GM10266 (cell line): ENCODE measurements around the gene GMEB2.

Experiments
- DNase-seq: peaks from one replicate; pipeline ENCODE4 v3.0.0; 2012; ENCODE audit errors: extremely low spot score
- CTCF ChIP-seq: IDR thresholded peaks from 2 replicates; pipeline ENCODE4 v1.5.1; 2012; ENCODE audit warnings: mild to moderate bottlenecking, low read depth; ENCODE audit not compliant: control insufficient read depth, insufficient read depth; ENCODE audit errors: missing control alignments

GMEB2 gene

GRCh38 chr20:63568986-63569949 is 57.6 kb downstream of the GMEB2 start:
- no peak for DNase-seq
- TF ChIP-seq CTCF, result no peak

- no peak for TF ChIP-seq CTCF
- DNase-seq, result no peak
Observed at GRCh38 chr20:63568170-63568981, 58.5 kb downstream of the GMEB2 start.

GRCh38 chr20:63567386-63568169 is 59.3 kb downstream of the GMEB2 start:
- no peak for TF ChIP-seq CTCF
- DNase-seq, result peak; percentile 80

- no peak for DNase-seq
- no peak for TF ChIP-seq CTCF
Observed at GRCh38 chr20:63567136-63567385, 59.8 kb downstream of the GMEB2 start.

GRCh38 chr20:63566395-63567135 is 60.3 kb downstream of the GMEB2 start:
- TF ChIP-seq CTCF, result no peak
- no peak for DNase-seq

GRCh38 chr20:63565699-63566335 is 61.1 kb downstream of the GMEB2 start:
- DNase-seq, result no peak
- no peak for TF ChIP-seq CTCF
